Astrocyte (in vitro differentiated cells and primary cell): ENCODE data around the gene GLB1L2.

Source experiments
- EZH2 ChIP-seq: IDR thresholded peaks from 2 replicates; pipeline ENCODE4 v1.6.1; 2012; ENCODE audit warnings: mild to moderate bottlenecking, low read length, inconsistent platforms; ENCODE audit not compliant: insufficient read depth
- TF ChIP-seq, protein P1 (sequence below): IDR thresholded peaks from 2 replicates; pipeline ENCODE4 v1.5.1; 2011; ENCODE audit warnings: low read depth, mild to moderate bottlenecking, inconsistent platforms, low read length, moderate library complexity; ENCODE audit not compliant: insufficient read depth

GRCh38 chr11:134388590-134388989 lies 56.8 kb downstream of the GLB1L2 start:
- TF ChIP-seq, protein P1, sequence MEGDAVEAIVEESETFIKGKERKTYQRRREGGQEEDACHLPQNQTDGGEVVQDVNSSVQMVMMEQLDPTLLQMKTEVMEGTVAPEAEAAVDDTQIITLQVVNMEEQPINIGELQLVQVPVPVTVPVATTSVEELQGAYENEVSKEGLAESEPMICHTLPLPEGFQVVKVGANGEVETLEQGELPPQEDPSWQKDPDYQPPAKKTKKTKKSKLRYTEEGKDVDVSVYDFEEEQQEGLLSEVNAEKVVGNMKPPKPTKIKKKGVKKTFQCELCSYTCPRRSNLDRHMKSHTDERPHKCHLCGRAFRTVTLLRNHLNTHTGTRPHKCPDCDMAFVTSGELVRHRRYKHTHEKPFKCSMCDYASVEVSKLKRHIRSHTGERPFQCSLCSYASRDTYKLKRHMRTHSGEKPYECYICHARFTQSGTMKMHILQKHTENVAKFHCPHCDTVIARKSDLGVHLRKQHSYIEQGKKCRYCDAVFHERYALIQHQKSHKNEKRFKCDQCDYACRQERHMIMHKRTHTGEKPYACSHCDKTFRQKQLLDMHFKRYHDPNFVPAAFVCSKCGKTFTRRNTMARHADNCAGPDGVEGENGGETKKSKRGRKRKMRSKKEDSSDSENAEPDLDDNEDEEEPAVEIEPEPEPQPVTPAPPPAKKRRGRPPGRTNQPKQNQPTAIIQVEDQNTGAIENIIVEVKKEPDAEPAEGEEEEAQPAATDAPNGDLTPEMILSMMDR = no peak
- TF ChIP-seq EZH2 = no peak
